Fibroblast of villous mesenchyme (primary cell): Measurements from ENCODE around the gene KLF7. TPM values are rescaled to one million over a fixed set of nuclear protein-coding genes. Genes with fewer than 3 reads are reported as not detected.

Experiments used
- DNase-seq: peaks from one replicate; pipeline ENCODE4 v3.0.0-alpha.2; 2010; ENCODE audit warnings: low read depth
- H3K4me3 ChIP-seq: 2 replicates; pipeline ENCODE4 v1.5.1; 2011; ENCODE audit warnings: low read depth, mild to moderate bottlenecking, low read length
- total RNA-seq: library from RNA; depleted of rRNA; stranded (reverse); fragments of >200 nt; gene quantifications from 2 replicates; pipeline ENCODE4 v1.2.3, GENCODE V29; 2012
- TF ChIP-seq, protein P1 (sequence below): IDR thresholded peaks from 2 replicates; pipeline ENCODE4 v1.5.1; 2012; ENCODE audit warnings: low read depth, mild to moderate bottlenecking, low read length; ENCODE audit not compliant: insufficient read depth

KLF7 gene
- total RNA-seq, 1 donor: 28.1 TPM

DNA sequence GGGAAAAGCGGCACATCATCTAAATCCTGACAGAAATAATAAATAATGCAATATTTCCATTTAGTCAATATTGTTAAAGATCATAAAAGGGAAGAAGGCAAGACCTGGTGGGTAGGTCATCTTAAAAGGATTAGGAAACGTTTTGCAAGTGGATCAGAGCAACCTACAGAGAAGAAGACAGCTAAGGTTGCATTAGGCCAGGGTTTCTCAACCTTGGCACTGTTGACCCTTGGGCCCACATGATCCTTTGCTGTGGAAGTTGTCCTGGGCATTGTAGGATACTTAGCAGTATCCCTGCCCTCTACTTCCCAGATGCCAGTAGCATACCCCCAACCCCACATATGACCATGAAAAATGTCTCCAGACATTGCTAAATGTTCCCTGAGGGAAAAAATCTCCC lies 55.0 kb downstream of the KLF7 start:
- no peak for DNase-seq
- H3K4me3 ChIP-seq: no peak overlapping the region
- TF ChIP-seq, protein P1, sequence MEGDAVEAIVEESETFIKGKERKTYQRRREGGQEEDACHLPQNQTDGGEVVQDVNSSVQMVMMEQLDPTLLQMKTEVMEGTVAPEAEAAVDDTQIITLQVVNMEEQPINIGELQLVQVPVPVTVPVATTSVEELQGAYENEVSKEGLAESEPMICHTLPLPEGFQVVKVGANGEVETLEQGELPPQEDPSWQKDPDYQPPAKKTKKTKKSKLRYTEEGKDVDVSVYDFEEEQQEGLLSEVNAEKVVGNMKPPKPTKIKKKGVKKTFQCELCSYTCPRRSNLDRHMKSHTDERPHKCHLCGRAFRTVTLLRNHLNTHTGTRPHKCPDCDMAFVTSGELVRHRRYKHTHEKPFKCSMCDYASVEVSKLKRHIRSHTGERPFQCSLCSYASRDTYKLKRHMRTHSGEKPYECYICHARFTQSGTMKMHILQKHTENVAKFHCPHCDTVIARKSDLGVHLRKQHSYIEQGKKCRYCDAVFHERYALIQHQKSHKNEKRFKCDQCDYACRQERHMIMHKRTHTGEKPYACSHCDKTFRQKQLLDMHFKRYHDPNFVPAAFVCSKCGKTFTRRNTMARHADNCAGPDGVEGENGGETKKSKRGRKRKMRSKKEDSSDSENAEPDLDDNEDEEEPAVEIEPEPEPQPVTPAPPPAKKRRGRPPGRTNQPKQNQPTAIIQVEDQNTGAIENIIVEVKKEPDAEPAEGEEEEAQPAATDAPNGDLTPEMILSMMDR: no peak

DNA sequence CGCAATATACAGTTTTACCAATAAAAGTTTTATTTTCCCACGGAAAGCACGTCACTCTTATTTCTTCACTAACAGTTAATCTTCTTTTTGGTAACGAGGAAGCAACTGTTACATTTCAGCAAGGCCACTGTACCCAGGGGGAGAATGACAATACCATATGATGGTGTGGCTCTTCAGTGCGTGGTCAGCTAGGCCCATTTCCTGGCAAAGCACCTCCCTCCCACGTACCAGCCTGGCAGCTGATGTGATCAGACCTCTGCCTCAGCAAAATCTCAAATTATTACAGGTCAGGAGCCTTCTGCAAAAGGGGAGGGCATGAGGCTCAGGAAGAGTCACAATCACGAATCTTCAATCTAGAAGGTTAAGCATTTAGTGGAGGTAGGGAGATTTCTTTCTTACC lies 55.4 kb downstream of the KLF7 start:
- H3K4me3 ChIP-seq: no peak overlapping the region
- DNase-seq: no peak
- TF ChIP-seq, protein P1: no peak

DNA sequence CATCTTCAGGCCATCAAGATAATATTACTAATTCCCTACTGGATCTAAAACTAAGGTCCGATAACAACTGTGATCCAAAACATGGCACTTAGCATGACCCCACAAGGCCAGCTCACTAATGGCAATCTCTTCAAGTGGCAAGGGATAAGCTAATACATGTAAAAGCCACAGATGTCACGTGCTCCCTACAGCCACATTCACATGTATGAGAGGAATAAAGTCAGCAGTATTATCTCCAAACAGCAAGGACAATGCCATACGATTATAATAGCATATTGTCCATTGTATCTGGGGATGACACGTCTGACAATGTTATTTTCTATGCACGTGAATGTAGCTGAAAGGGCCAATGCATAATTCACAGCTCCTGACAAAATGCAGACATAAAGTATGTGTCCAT lies 56.0 kb downstream of the KLF7 start:
- DNase-seq: no peak
- no peak overlapping the region for H3K4me3 ChIP-seq
- TF ChIP-seq, protein P1: no peak

- no peak for DNase-seq
- TF ChIP-seq, protein P1: no peak
- no peak overlapping the region for H3K4me3 ChIP-seq
These were observed 57.3 kb downstream of the KLF7 start for GRCh38 chr2:207108440-207108839.

DNA sequence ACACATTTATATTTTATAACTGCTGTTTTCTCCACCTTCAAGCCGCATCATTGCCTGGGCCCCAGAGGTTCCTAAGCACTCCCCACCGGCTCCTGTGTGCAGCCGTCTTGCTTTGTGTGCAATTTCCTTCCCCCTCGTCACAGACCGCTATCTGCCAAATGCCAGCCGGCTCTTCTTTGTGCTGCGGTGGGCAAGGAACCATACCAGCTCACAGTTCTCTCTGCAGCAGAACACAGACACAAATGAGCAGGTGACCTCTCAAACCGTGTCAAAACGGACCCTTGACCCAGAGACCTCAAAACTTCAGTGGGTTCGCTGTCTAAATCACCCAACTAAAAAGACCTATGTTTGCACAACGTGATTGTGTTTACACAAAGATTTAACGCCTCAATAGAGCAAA lies 58.2 kb downstream of the KLF7 start:
- H3K4me3 ChIP-seq: no peak overlapping the region
- TF ChIP-seq, protein P1: no peak
- no peak for DNase-seq

DNA sequence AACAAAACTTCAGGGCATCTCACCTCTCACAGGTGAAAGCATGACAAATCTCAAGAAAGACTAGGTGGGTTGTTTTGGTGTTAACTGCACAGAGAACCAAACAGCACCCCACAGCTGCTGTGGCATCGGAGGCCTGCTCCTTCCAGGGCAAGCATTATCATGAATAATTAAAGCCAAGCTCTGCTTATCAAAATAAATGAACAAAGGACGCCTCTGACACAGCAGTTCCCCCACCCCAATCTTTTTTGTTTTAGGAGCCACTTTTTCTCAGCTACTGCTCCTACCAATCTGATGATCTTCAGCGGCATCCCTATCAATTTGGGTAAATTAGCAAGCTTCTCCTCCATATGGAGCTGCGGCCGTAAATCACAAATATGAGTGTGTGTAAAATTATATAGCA lies 58.6 kb downstream of the KLF7 start:
- no peak overlapping the region for H3K4me3 ChIP-seq
- TF ChIP-seq, protein P1: no peak
- no peak for DNase-seq

- no peak for DNase-seq
- no peak overlapping the region for H3K4me3 ChIP-seq
- TF ChIP-seq, protein P1: no peak
These were observed 62.6 kb downstream of the KLF7 start for GRCh38 chr2:207103132-207103531.
